NOMO-1 treated with dmso at 0.1 percent for 144 hours (cell line): ENCODE measurements around the gene KCNN4.
"Not testable (repeated sequence)": the region's sequence is repeated elsewhere in the genome, so short reads cannot be mapped to it uniquely, and the experiment has no call there.

Source experiments
- DNase-seq: peaks from one replicate; lab custom pipeline; 2025; ENCODE audit not compliant: unreplicated experiment; lab: John Stamatoyannopoulos, UW

KCNN4 gene

GRCh38 chr19:43780706-43781525 lies at the start of gene KCNN4:
Gene KCNN4 (minus strand): TSS chr19:43780973. CDS start chr19:43780861, 112 bp downstream.
- peak; percentile 52 for DNase-seq

GRCh38 chr19:43826787-43827754 lies 46.3 kb upstream of the KCNN4 start, which contains the start of gene ZNF283:
Gene ZNF283 (plus strand): TSS chr19:43827321. CDS start chr19:43833505, 6,184 bp downstream.
- peak; percentile 67 for DNase-seq

GRCh38 chr19:43824572-43824971 lies 43.8 kb upstream of the KCNN4 start:
- DNase-seq: not testable (repeated sequence)

GRCh38 chr19:43823856-43824255 lies 43.1 kb upstream of the KCNN4 start:
- DNase-seq: not testable (repeated sequence)

- DNase-seq: no peak
Measured at GRCh38 chr19:43820884-43821215, 40.1 kb upstream of the KCNN4 start.

GRCh38 chr19:43820098-43820883 lies 39.5 kb upstream of the KCNN4 start:
- no peak for DNase-seq

- DNase-seq: no peak
Measured at GRCh38 chr19:43818500-43818899, 37.7 kb upstream of the KCNN4 start.

- DNase-seq: not testable (repeated sequence)
Measured at GRCh38 chr19:43817454-43817853, 36.7 kb upstream of the KCNN4 start.

GRCh38 chr19:43814663-43815352 lies 34.0 kb upstream of the KCNN4 start:
- DNase-seq: no peak

GRCh38 chr19:43812688-43813087 lies 31.9 kb upstream of the KCNN4 start:
- no peak for DNase-seq

- no peak for DNase-seq
Measured at GRCh38 chr19:43812259-43812658, 31.5 kb upstream of the KCNN4 start.

- DNase-seq: no peak
Measured at GRCh38 chr19:43811837-43812236, 31.1 kb upstream of the KCNN4 start.

GRCh38 chr19:43809762-43810696 lies 29.3 kb upstream of the KCNN4 start:
- no peak for DNase-seq

GRCh38 chr19:43807651-43808050 lies 26.9 kb upstream of the KCNN4 start:
- DNase-seq: no peak

GRCh38 chr19:43806848-43807247 lies 26.1 kb upstream of the KCNN4 start:
- DNase-seq: no peak

GRCh38 chr19:43806401-43806800 lies 25.6 kb upstream of the KCNN4 start:
- DNase-seq: not testable (repeated sequence)

GRCh38 chr19:43804432-43804831 lies 23.7 kb upstream of the KCNN4 start:
- no peak for DNase-seq

- DNase-seq: no peak
Measured at GRCh38 chr19:43802216-43802951, 21.6 kb upstream of the KCNN4 start, which contains the start of gene LYPD5. Gene LYPD5 (minus strand): TSS chr19:43802447. CDS start chr19:43802380, 67 bp downstream.
